H9 (cell line): Measurements from ENCODE around the gene KLK7. TPM values are rescaled to one million over a fixed set of nuclear protein-coding genes. Genes with fewer than 3 reads are reported as not detected.

Experiments
- DNase-seq: peaks from one replicate; pipeline ENCODE4 v3.0.0-alpha.2; 2017
- H2AFZ ChIP-seq: one replicate; pipeline ENCODE4 v1.6.1; 2013; ENCODE audit warnings: mild to moderate bottlenecking, low read length, control low read depth, moderate library complexity
- H2AK5ac ChIP-seq: 2 replicates; pipeline ENCODE4 v1.6.1; 2013; ENCODE audit warnings: low read length, control low read depth, mixed read lengths; ENCODE audit not compliant: insufficient read length
- H2BK120ac ChIP-seq: one replicate; pipeline ENCODE4 v1.6.1; 2013; ENCODE audit warnings: low read depth, mild to moderate bottlenecking, low read length, control low read depth, inconsistent platforms; ENCODE audit not compliant: poor library complexity, severe bottlenecking
- H2BK12ac ChIP-seq: 2 replicates; pipeline ENCODE4 v1.6.1; 2013; ENCODE audit warnings: low read length, control low read depth, mixed read lengths, low read depth; ENCODE audit not compliant: insufficient read length
- H2BK15ac ChIP-seq: 2 replicates; pipeline ENCODE4 v1.6.1; 2013; ENCODE audit warnings: low read depth, low read length, control low read depth
- H2BK20ac ChIP-seq: one replicate; pipeline ENCODE4 v1.6.1; 2013; ENCODE audit warnings: low read depth, mild to moderate bottlenecking, low read length, control low read depth, inconsistent platforms; ENCODE audit not compliant: poor library complexity, severe bottlenecking
- H2BK5ac ChIP-seq: 2 replicates; pipeline ENCODE4 v1.6.1; 2013; ENCODE audit warnings: low read length, control low read depth, mixed read lengths; ENCODE audit not compliant: insufficient read length
- H3K14ac ChIP-seq: 2 replicates; pipeline ENCODE4 v1.6.1; 2013; ENCODE audit warnings: low read length, control low read depth; ENCODE audit not compliant: insufficient read depth
- H3K18ac ChIP-seq: 2 replicates; pipeline ENCODE4 v1.6.1; 2013; ENCODE audit warnings: low read depth, mild to moderate bottlenecking, mixed read lengths, low read length, control low read depth; ENCODE audit not compliant: insufficient read length
- H3K23ac ChIP-seq: 2 replicates; pipeline ENCODE4 v1.6.1; 2013; ENCODE audit warnings: low read length, control low read depth, mixed read lengths, low read depth; ENCODE audit not compliant: insufficient read length
- H3K23me2 ChIP-seq: 2 replicates; pipeline ENCODE4 v1.6.1; 2013; ENCODE audit warnings: low read depth, mild to moderate bottlenecking, mixed read lengths, low read length, control low read depth; ENCODE audit not compliant: insufficient read length, poor library complexity, severe bottlenecking
- H3K27ac ChIP-seq: 2 replicates; pipeline ENCODE4 v1.5.1; 2013; ENCODE audit warnings: low read length, control low read depth, mixed read lengths, low read depth; ENCODE audit not compliant: insufficient read length
- H3K27me3 ChIP-seq: 2 replicates; pipeline ENCODE4 v1.6.1; 2013; ENCODE audit warnings: low read length, control low read depth, inconsistent platforms; ENCODE audit not compliant: insufficient read depth
- H3K4ac ChIP-seq: 2 replicates; pipeline ENCODE4 v1.6.1; 2013; ENCODE audit warnings: low read depth, mild to moderate bottlenecking, control low read depth, inconsistent platforms, low read length, moderate library complexity
- H3K4me1 ChIP-seq: 2 replicates; pipeline ENCODE4 v1.6.1; 2013; ENCODE audit warnings: low read length, control low read depth, inconsistent platforms; ENCODE audit not compliant: insufficient read depth
- H3K4me2 ChIP-seq: 2 replicates; pipeline ENCODE4 v1.6.1; 2013; ENCODE audit warnings: low read length, control low read depth, mixed read lengths; ENCODE audit not compliant: insufficient read length, insufficient read depth
- H3K56ac ChIP-seq: 2 replicates; pipeline ENCODE4 v1.6.1; 2013; ENCODE audit warnings: low read depth, mild to moderate bottlenecking, mixed read lengths, low read length, control low read depth; ENCODE audit not compliant: insufficient read length
- H3K79me1 ChIP-seq: 2 replicates; pipeline ENCODE4 v1.6.1; 2013; ENCODE audit warnings: low read depth, mild to moderate bottlenecking, moderate library complexity, low read length, control low read depth, inconsistent platforms; ENCODE audit not compliant: insufficient read depth, poor library complexity, severe bottlenecking
- H3K79me2 ChIP-seq: 2 replicates; pipeline ENCODE4 v1.6.1; 2013; ENCODE audit warnings: low read length, control low read depth, inconsistent platforms; ENCODE audit not compliant: insufficient read depth
- H3K9ac ChIP-seq: 2 replicates; pipeline ENCODE4 v1.6.1; 2013; ENCODE audit warnings: low read length, control low read depth, mixed read lengths; ENCODE audit not compliant: insufficient read length; ENCODE audit errors: extremely low read depth
- H3K9me3 ChIP-seq: one replicate; pipeline ENCODE4 v1.6.1; 2013; ENCODE audit warnings: low read depth, low read length, inconsistent platforms; ENCODE audit not compliant: control insufficient read depth
- H3T11ph ChIP-seq: one replicate; pipeline ENCODE4 v1.6.1; 2013; ENCODE audit warnings: mild to moderate bottlenecking, low read length, control low read depth, inconsistent platforms
- H4K20me1 ChIP-seq: one replicate; pipeline ENCODE4 v1.6.1; 2013; ENCODE audit not compliant: control insufficient read depth, insufficient read length, insufficient read depth
- H4K5ac ChIP-seq: 2 replicates; pipeline ENCODE4 v1.6.1; 2013; ENCODE audit warnings: low read depth, mild to moderate bottlenecking, mixed read lengths, low read length, control low read depth; ENCODE audit not compliant: insufficient read length
- H4K8ac ChIP-seq: replicated peaks from 2 replicates; pipeline ENCODE4 v1.6.1; 2013; ENCODE audit warnings: low read length, control low read depth, mixed read lengths, low read depth; ENCODE audit not compliant: insufficient read length
- H4K91ac ChIP-seq: 2 replicates; pipeline ENCODE4 v1.6.1; 2013; ENCODE audit warnings: low read depth, mild to moderate bottlenecking, moderate library complexity, mixed read lengths, low read length, control low read depth; ENCODE audit not compliant: insufficient read length
- H3K27ac Mint-ChIP-seq, 3 experiments: 2 replicates in 2 of 3; 3 replicates in 1 of 3; pipeline ENCODE4 v1.8.0; 2020 to 2021; ENCODE audit warnings: mixed read lengths in 3 of 3, mild to moderate bottlenecking in 1 of 3, moderate library complexity in 1 of 3
- H3K27me3 Mint-ChIP-seq: 2 replicates; pipeline ENCODE4 v1.8.0; 2021; ENCODE audit warnings: low read depth, mild to moderate bottlenecking, moderate library complexity, mixed read lengths
- H3K36me3 Mint-ChIP-seq, 3 experiments: 2 replicates in 2 of 3; 3 replicates in 1 of 3; pipeline ENCODE4 v1.8.0; 2020 to 2021; ENCODE audit warnings: low read depth in 3 of 3, mixed read lengths in 3 of 3; ENCODE audit not compliant: insufficient read depth in 1 of 3
- H3K4me1 Mint-ChIP-seq, 2 experiments: 2 replicates each; pipeline ENCODE4 v1.8.0; 2020; ENCODE audit warnings: mixed read lengths in 2 of 2
- H3K4me3 Mint-ChIP-seq, 2 experiments: 2 replicates in 1 of 2; 3 replicates in 1 of 2; pipeline ENCODE4 v1.8.0; 2020 to 2021; ENCODE audit warnings: mild to moderate bottlenecking in 2 of 2, mixed read lengths in 2 of 2, moderate library complexity in 1 of 2
- H3K9me3 Mint-ChIP-seq, 2 experiments: 2 replicates in 1 of 2; 3 replicates in 1 of 2; pipeline ENCODE4 v1.8.0; 2020; ENCODE audit warnings: mild to moderate bottlenecking in 2 of 2, mixed read lengths in 2 of 2, moderate library complexity in 1 of 2
- WGBS: extraction: QIAGEN DNeasy Blood & Tissue Kit; methylation state at CpG from one replicate; pipeline ENCODE4 v1.1.7; 2013; ENCODE audit warnings: missing lambda C conversion rate, low lambda C conversion rate, mixed read lengths; ENCODE audit not compliant: insufficient read length; ENCODE audit errors: extremely low coverage; 5-methylcytosine and 5-hydroxymethylcytosine counted together
- total RNA-seq: library from RNA; stranded (reverse); gene quantifications from 2 replicates; pipeline ENCODE4 v1.2.1, GENCODE V29; 2021
- TF ChIP-seq, protein P1 (sequence below): fragments of 200-600 bp; sonication (generic); conservative IDR thresholded peaks from 3 replicates; pipeline ENCODE4 v1.8.0; 2021; ENCODE audit warnings: antibody characterized with exemption, mild to moderate bottlenecking

Gene KLK7
- total RNA-seq, 1 experiment from 2014 or later: 0.52 TPM

DNA sequence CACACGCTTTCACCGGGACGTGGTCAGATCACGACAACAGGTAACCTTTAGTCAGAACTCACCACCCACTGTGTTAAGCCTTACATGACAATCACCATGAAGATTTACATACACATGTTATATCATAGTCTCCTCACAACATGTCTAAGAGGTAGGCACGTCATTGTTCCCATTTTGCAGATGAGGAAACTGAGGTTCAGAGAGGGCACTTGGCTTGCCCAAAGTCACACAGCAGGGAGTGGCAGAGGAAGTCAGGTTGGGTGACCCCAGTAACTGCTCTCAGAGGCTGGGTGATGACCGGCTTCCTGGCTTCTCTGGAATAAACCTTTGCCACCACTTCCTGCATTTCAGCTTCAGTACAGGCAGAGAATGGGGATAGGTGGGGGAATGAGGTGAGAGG, 30.5 kb upstream of the KLK7 start:
- no peak for DNase-seq
- Histone ChIP-seq H2BK5ac (no peak overlapping the region), H2BK12ac (no peak overlapping the region), H3K23ac (no peak overlapping the region), H3K4me2 (no peak overlapping the region), H2BK20ac (no peak overlapping the region), H2AFZ (no peak overlapping the region), H2AK5ac (no peak overlapping the region), H2BK120ac (no peak overlapping the region), H4K20me1 (no peaks in the 10 kb centered on the region), H3K79me2 (no peaks in the 10 kb centered on the region), H3K23me2 (peaks cover 13% of the 10 kb centered on the region), H3K4ac (no peak overlapping the region), H3K4me1 (no peaks in the 10 kb centered on the region), H3K56ac (no peak overlapping the region), H4K91ac (no peak overlapping the region), H3K9ac (no peak overlapping the region), H3K14ac (no peak overlapping the region), H3K27ac (no peak overlapping the region), H2BK15ac (no peak overlapping the region), H4K5ac (no peak overlapping the region), H3K9me3 (no peaks in the 10 kb centered on the region), H3K27me3 (no peaks in the 10 kb centered on the region; the same call in 1 of the 2 replicates), H4K8ac (no peak overlapping the region), H3T11ph (no peak overlapping the region), H3K79me1 (no peaks in the 10 kb centered on the region), H3K18ac (no peak overlapping the region)
- peaks cover 0 to 2% (median 0%) of the 10 kb centered on the region in 3 experiments; a peak in 2 of 7 replicates for H3K36me3 Mint-ChIP-seq
- H3K9me3 Mint-ChIP-seq: peaks cover 0 to 13% of the 10 kb centered on the region in 2 experiments; a peak in 4 of 5 replicates
- peaks cover 74% of the 10 kb centered on the region for H3K27me3 Mint-ChIP-seq
- WGBS: no CpG with 5 or more reads among the region's 6 CpGs
- peaks cover 4 to 17% of the 10 kb centered on the region in 2 experiments for H3K4me1 Mint-ChIP-seq
- TF ChIP-seq, protein P1, sequence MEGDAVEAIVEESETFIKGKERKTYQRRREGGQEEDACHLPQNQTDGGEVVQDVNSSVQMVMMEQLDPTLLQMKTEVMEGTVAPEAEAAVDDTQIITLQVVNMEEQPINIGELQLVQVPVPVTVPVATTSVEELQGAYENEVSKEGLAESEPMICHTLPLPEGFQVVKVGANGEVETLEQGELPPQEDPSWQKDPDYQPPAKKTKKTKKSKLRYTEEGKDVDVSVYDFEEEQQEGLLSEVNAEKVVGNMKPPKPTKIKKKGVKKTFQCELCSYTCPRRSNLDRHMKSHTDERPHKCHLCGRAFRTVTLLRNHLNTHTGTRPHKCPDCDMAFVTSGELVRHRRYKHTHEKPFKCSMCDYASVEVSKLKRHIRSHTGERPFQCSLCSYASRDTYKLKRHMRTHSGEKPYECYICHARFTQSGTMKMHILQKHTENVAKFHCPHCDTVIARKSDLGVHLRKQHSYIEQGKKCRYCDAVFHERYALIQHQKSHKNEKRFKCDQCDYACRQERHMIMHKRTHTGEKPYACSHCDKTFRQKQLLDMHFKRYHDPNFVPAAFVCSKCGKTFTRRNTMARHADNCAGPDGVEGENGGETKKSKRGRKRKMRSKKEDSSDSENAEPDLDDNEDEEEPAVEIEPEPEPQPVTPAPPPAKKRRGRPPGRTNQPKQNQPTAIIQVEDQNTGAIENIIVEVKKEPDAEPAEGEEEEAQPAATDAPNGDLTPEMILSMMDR: no peak
- H3K4me3 Mint-ChIP-seq: no peak overlapping the region
- H3K27ac Mint-ChIP-seq: peak overlapping the region in 1 of 3 experiments; percentile 40; a peak in 1 of 7 replicates
